K562 (cell line): Measurements from ENCODE around the gene ESPL1. TPM values are rescaled to one million over a fixed set of nuclear protein-coding genes. Genes with fewer than 3 reads are reported as not detected.
A peak's percentile ranks its signal among the peaks of the same experiment; 100 is the strongest.

Experiments
- ATF1 ChIP-seq, 2 experiments: fragments of 450-650 bp in 1 of 2; IDR thresholded peaks; 2 replicates each; pipeline ENCODE4 v1.6.1; 2016; ENCODE audit warnings: missing compliant biosample characterization in 1 of 2, missing genetic modification characterization in 1 of 2
- CC2D1A ChIP-seq: fragments of 450-650 bp; IDR thresholded peaks from 2 replicates; pipeline ENCODE4 v1.6.1; 2017; ENCODE audit warnings: mild to moderate bottlenecking
- CTBP1 ChIP-seq: fragments of 450-650 bp; IDR thresholded peaks from 2 replicates; pipeline ENCODE4 v1.6.1; 2016; ENCODE audit warnings: borderline replicate concordance
- DMBX1 ChIP-seq: fragments of 250-450 bp; sonication (Bioruptor Pico); IDR thresholded peaks from 2 replicates; pipeline ENCODE4 v1.8.0; 2022; ENCODE audit warnings: inconsistent platforms, mild to moderate bottlenecking, moderate library complexity, borderline replicate concordance
- EP400 ChIP-seq: fragments of 450-650 bp; IDR thresholded peaks from 2 replicates; pipeline ENCODE4 v1.6.1; 2017; ENCODE audit warnings: antibody characterized with exemption, mild to moderate bottlenecking, moderate library complexity
- FOXP4 ChIP-seq: sonication (generic); formaldehyde crosslinking; IDR thresholded peaks from 2 replicates; pipeline ENCODE4 v1.8.0; 2022; ENCODE audit warnings: mild to moderate bottlenecking, missing genetic modification reagents, borderline replicate concordance
- GATAD2B ChIP-seq: fragments of 450-650 bp; IDR thresholded peaks from 2 replicates; pipeline ENCODE4 v1.6.1; 2017; ENCODE audit warnings: mild to moderate bottlenecking, borderline replicate concordance
- MYC ChIP-seq, 2 experiments: fragments of 250-450 bp in 1 of 2; sonication (Bioruptor Pico) in 1 of 2; IDR thresholded peaks; 2 replicates each; pipeline versions ENCODE4 v1.5.1 to v1.6.1; 2012 to 2021; ENCODE audit warnings: low read depth in 2 of 2, borderline replicate concordance in 1 of 2, improper control_type of control experiment in 1 of 2, low read length in 1 of 2, mild to moderate bottlenecking in 1 of 2, moderate library complexity in 1 of 2
- NFIC ChIP-seq: fragments of 450-650 bp; IDR thresholded peaks from 2 replicates; pipeline ENCODE4 v1.6.1; 2017; ENCODE audit warnings: mild to moderate bottlenecking, inconsistent platforms
- NR0B1 ChIP-seq: fragments of 450-650 bp; IDR thresholded peaks from one replicate; pipeline ENCODE4 v1.6.1; 2018; ENCODE audit warnings: mild to moderate bottlenecking, moderate library complexity; ENCODE audit not compliant: partially characterized antibody
- RBM22 ChIP-seq: fragments of 200-400 bp; formaldehyde crosslinking; IDR thresholded peaks from 2 replicates; pipeline ENCODE4 v1.6.1; 2018; ENCODE audit warnings: low read length, low read depth; ENCODE audit not compliant: poor library complexity, severe bottlenecking
- ZBED1 ChIP-seq: IDR thresholded peaks from 2 replicates; pipeline ENCODE4 v1.6.1; 2014
- ZFPM2 ChIP-seq: fragments of 250-450 bp; sonication (Bioruptor Pico); IDR thresholded peaks from 2 replicates; pipeline ENCODE4 v1.5.1; 2022; ENCODE audit warnings: mild to moderate bottlenecking
- polyA plus RNA-seq, 8 experiments: library from polyadenylated mRNA; depleted of rRNA in 4 of 8; stranded (reverse) in 5 of 8; unstranded in 3 of 8; fragments of >200 nt; fragmentation: Nextera tagmentation in 2 of 8; fragmentation: Illumina TruSeq in 1 of 8; extraction: Ambion mirVana in 2 of 8; extraction: Trizol in 1 of 8; gene quantifications; 2 replicates each; pipeline versions ENCODE4 v1.2.1 to v1.2.3, GENCODE V29; 2011 to 2014; ENCODE audit warnings: inconsistent platforms in 1 of 8, missing spikeins in 1 of 8
- total RNA-seq, 7 experiments: library from RNA; depleted of rRNA in 6 of 7; stranded (reverse); fragments of >200 nt in 6 of 7; fragmentation: Illumina TruSeq in 2 of 7; extraction: Trizol in 2 of 7; gene quantifications; 2 replicates each; pipeline versions ENCODE4 v1.2.1 to v1.2.3, GENCODE V29; 2011 to 2021; ENCODE audit warnings: low replicate concordance in 1 of 7
- TF ChIP-seq, protein P1 (sequence below): fragments of 450-650 bp; formaldehyde crosslinking; IDR thresholded peaks from 2 replicates; pipeline ENCODE4 v1.4.0; 2020; ENCODE audit warnings: mild to moderate bottlenecking, mixed read lengths
- TF ChIP-seq, protein P2 (sequence below), 2 experiments: IDR thresholded peaks; 2 replicates each; pipeline ENCODE4 v1.6.1; 2012; ENCODE audit warnings: improper control_type of control experiment in 2 of 2, low read depth in 2 of 2, low read length in 2 of 2, borderline replicate concordance in 1 of 2
- TF ChIP-seq, protein P3 (sequence below), 2 experiments: fragments of 200-800 bp in 1 of 2; sonication (Bioruptor generic) in 1 of 2; sonication (generic) in 1 of 2; formaldehyde crosslinking in 1 of 2; IDR thresholded peaks in 1 of 2; conservative IDR thresholded peaks in 1 of 2; 2 replicates each; pipeline versions ENCODE4 v1.5.0 to v1.6.1; 2016 to 2020; ENCODE audit warnings: missing compliant biosample characterization in 1 of 2, missing genetic modification characterization in 1 of 2, missing genetic modification reagents in 1 of 2

ESPL1 gene
- total and polyA plus RNA-seq, 9 of the 15 experiments (the other 6 are each of a cell fraction or from before 2014, with no cell fraction given) = 1.2 to 55.0 (median 18.7) TPM

DNA sequence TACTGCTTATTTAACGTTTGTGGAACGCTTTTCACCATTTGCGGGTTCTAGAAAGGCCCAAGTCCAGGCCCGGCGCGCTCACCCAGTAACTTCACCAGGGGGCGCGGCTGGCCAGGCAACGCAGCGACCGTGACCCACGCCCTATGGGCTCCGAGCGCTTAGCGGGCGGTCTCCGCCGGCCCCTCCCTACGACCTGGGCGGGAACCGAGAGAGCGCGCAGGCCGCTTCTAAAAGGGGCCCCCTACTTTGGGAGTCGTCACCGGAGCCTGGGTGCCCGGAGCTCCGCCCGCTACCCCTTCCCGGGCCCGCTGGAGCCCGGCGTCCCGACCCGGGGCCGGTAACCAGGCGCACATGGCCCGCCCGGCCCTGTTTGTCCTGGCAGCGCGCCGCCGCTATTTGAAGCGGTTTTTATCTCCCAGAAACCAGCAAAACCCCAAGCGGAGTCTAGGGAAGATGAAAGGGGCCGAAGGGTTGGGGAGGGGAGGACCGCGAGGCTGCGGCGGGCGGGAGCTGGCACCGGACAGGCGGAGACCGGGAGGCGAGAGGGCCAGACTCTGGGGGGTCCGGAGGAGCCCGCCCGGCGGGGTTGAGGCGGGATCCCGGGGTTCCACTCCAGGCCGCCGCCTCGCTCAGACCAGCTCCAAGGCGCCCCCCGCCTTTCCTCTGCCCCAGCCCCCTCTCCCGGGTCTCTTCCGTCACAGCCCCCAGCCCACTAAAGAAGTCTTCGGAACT, 56.8 kb downstream of the ESPL1 start (continued):
- TF ChIP-seq NR0B1 = no peak
- no peak for TF ChIP-seq ATF1 (CRISPR knock-in tag; IDR thresholded peaks at IDR 0.05)
- TF ChIP-seq ATF1 (tag; IDR thresholded peaks at IDR 0.05) = peak; percentile 74
- no peak for TF ChIP-seq ZFPM2 (CRISPR knock-in tag)
- TF ChIP-seq GATAD2B = peak; percentile 73; the same call in 1 of the 2 replicates
- TF ChIP-seq, protein P1, sequence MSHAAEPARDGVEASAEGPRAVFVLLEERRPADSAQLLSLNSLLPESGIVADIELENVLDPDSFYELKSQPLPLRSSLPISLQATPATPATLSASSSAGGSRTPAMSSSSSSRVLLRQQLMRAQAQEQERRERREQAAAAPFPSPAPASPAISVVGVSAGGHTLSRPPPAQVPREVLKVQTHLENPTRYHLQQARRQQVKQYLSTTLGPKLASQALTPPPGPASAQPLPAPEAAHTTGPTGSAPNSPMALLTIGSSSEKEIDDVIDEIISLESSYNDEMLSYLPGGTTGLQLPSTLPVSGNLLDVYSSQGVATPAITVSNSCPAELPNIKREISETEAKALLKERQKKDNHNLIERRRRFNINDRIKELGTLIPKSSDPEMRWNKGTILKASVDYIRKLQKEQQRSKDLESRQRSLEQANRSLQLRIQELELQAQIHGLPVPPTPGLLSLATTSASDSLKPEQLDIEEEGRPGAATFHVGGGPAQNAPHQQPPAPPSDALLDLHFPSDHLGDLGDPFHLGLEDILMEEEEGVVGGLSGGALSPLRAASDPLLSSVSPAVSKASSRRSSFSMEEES (CRISPR knock-in tag) = no peak
- peak; percentile 49 for TF ChIP-seq NFIC
- 0 out of 2 replicates have a peak, but pooled peaks have one; percentile 34 for TF ChIP-seq FOXP4
- TF ChIP-seq RBM22 = peak; percentile 74
- TF ChIP-seq EP400 = peak; percentile 89
- TF ChIP-seq, protein P2, sequence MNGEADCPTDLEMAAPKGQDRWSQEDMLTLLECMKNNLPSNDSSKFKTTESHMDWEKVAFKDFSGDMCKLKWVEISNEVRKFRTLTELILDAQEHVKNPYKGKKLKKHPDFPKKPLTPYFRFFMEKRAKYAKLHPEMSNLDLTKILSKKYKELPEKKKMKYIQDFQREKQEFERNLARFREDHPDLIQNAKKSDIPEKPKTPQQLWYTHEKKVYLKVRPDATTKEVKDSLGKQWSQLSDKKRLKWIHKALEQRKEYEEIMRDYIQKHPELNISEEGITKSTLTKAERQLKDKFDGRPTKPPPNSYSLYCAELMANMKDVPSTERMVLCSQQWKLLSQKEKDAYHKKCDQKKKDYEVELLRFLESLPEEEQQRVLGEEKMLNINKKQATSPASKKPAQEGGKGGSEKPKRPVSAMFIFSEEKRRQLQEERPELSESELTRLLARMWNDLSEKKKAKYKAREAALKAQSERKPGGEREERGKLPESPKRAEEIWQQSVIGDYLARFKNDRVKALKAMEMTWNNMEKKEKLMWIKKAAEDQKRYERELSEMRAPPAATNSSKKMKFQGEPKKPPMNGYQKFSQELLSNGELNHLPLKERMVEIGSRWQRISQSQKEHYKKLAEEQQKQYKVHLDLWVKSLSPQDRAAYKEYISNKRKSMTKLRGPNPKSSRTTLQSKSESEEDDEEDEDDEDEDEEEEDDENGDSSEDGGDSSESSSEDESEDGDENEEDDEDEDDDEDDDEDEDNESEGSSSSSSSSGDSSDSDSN (IDR thresholded peaks at IDR 0.05; ENCODE audit: borderline replicate concordance in 1 of 2, low read depth in 2 of 2, low read length in 2 of 2) = 0 out of 4 replicates have a peak, but pooled peaks of 1 of the 2 experiments have one; percentile 76
- TF ChIP-seq MYC (IDR thresholded peaks at IDR 0.05; ENCODE audit: low read depth, low read length) = peak; percentile 86
- peak; percentile 87; the same call in 1 of the 2 replicates for TF ChIP-seq MYC (CRISPR knock-in tag; IDR thresholded peaks at IDR 0.05; ENCODE audit: borderline replicate concordance, low read depth)
- 0 out of 2 replicates have a peak, but pooled peaks have one; percentile 35 for TF ChIP-seq ZBED1
- TF ChIP-seq DMBX1 (CRISPR knock-in tag) = peak; percentile 38; the same call in 1 of the 2 replicates
- TF ChIP-seq, protein P3, sequence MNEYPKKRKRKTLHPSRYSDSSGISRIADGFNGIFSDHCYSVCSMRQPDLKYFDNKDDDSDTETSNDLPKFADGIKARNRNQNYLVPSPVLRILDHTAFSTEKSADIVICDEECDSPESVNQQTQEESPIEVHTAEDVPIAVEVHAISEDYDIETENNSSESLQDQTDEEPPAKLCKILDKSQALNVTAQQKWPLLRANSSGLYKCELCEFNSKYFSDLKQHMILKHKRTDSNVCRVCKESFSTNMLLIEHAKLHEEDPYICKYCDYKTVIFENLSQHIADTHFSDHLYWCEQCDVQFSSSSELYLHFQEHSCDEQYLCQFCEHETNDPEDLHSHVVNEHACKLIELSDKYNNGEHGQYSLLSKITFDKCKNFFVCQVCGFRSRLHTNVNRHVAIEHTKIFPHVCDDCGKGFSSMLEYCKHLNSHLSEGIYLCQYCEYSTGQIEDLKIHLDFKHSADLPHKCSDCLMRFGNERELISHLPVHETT (CRISPR knock-in tag; conservative IDR thresholded peaks at IDR 0.05 in 1 of 2, IDR thresholded peaks at IDR 0.05 in 1 of 2) = peak in 1 of 2 experiments; percentile 92; a peak in 2 of 4 replicates
- TF ChIP-seq CC2D1A = 0 out of 2 replicates have a peak, but pooled peaks have one; percentile 62
- TF ChIP-seq CTBP1 = peak; percentile 57
